GM21786 (cell line): ENCODE measurements around the gene ANO1.

Experiments used
- ATAC-seq: cut with Tn5 transposase; IDR thresholded peaks from one replicate; pipeline ENCODE4 v1.9.1; 2021; ENCODE audit not compliant: unreplicated experiment

ANO1 gene

DNA sequence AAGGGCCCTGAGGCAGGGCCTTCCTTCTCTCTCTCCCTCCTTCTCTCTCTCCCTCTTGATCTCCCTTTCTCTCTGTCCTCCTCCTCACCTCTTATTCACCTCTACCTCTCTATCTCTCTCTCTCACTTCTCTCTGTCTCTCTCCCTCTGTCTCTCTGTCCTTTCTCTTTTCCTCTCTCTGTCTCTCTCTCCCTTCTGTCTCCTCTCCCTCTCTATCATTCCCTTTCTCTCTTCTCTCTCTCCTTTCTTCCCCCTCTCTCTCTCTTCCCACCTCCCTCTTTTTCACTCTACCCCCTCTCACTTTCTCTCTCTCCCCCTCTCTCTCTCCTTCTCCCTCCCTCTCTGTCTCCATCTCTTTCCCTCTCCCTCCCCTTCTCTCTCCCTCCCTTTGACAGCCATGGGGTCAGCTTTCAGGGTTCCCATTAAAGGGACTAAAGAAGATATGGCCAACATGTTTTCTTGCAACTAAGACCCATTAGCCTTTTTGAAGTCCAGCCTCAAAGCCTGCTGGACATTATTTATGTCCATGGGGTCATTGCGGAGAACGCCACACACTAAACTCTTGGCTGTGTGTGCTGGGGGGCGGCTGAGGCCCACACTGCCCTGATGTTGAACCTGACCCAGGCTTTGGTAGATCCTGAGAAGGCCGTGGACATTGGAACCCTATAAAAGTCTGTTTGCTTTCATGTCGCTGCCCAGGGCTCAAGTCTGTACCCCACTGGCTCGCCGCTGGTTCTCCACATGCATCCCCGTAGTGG is 15.0 kb downstream of the ANO1 start:
- no peak for ATAC-seq

DNA sequence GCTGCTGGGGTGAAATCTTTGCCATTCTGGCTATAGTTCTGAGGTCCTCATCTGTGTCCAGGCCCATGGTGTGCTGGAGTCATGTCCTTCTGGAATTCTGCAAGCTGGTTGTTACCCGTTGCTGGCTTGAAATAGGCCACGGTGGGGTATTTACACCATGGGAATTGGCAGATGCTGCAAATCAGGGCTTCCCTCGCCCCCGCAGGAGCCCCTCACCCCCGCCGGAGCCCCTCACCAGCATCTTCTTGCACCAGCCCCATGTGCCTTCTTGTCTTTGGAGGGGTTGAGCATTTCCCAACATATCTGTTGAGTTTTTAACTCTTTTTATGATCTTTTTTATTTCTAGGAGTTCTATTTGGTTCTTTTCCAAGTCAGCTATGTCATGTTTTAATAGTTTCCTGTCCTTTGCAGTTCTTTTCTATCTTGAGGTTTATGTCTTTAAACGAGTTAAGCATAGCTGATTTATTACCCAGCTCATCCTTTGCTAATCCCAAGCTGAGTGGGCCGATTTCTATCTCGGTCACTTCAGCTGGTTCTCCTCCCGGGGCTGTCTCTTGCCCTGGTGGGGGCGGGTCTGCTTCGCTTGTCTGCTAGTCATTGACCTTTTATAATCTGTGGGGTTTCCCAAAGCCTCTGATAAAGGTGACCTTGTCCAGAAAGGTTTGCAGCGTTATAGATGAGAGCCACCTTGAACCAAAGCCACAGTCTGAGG is 17.6 kb downstream of the ANO1 start:
- ATAC-seq, result no peak

DNA sequence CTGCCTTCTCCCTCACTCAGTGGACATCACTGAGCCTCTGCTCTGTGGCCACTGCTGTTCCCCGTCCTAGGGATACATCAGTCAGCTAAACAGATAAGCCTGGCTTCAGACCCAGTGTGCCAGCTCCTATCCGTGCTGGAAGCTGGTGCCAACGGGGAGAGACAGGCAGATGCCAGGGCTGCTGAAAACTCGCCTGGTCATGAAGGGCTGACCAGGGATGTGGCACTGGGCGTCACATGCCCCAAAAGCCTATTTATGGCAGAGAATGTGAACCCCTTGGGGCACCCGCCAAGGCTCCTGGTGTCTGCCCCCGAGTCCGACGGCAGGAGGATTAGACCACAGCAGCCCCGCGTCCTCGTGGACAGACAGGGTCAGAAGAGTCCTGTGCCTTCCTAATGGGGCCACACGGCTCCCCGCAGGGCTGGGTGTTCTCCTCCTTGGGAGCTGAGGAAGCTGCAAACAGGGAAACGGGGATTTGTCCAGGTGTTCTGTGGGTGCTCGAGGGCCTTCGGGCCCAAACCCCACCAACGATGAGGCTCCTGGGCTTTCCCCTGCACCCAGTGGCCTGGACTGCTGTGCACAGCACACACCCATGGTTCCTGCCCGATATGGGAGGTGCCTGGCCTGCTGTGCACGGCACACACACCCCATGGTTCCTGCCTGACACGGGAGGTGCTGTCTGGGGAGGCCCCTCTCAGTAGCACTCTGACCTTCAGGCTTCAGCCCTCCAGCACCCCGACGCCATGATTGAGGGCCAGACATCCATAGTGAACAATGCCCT is 19.9 kb downstream of the ANO1 start:
- no peak for ATAC-seq

DNA sequence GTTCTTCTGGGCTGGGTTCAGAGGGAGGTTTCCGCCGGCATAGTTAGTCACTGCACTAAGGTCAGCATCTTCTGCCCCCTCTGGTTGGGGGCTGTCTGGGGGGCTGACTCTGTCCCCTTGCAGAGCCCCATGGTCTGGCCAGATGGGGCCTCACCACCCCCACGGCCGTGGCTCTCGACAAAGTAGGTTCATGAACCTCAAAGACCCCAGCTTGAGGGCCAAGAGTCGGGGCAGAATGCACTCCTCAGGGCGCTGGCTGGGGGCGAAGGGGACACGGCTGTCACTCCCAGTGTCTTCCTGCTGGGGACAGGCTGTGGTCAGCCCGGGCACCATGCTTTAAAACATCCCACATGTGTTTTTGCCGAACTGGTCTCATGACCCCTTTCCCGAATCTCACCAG is 20.8 kb downstream of the ANO1 start:
- no peak for ATAC-seq

DNA sequence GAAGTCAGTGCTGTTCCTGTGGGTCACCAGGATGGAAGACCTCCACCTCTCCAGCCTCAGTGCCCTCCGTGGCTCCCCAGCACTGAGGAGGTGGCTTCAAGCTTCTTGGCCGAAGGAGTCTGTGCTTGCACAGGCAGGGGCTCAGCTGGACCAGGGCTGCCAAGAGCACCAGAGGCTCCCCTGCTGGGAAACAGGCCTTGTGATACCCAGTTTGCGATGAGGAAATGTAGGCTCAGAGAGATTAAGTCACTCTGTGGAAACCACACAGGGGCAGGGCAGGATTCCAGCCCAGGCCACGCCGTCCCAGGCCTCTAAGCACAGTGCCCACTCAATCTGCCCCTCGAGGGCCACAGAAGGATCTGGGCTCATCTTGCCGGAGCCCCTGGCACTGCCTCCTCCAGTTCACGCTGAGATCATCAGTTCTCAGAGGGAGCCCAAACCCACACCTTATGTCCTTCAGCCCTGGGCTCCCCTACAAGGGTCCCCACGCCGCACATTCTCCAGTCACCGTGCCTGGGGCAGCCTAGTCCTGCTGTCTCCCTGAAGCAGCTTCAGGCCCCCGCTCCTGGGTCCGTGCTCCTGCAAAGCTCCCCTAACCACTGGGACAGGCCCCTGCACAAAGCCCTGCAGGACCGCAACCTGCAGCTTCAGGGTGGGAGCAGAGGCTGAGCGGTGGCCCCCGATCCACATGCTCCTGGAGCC is 21.6 kb downstream of the ANO1 start:
- no peak for ATAC-seq

DNA sequence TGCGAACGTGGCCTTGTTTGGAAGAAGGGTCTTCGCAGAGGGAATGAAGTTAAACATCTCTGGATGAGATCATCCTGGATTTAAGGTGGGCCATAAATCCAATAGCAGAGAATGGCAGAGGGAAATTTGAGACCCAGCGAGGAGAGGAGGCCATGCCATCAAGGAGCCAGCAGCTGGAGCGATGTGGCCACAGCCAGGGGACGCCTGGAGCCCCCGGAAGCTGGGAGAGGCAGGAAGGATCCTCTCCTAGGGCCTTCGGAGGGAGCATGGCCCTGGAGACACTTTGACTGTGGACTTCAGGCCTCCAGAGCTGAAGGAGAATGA is 22.1 kb downstream of the ANO1 start:
- no peak for ATAC-seq

DNA sequence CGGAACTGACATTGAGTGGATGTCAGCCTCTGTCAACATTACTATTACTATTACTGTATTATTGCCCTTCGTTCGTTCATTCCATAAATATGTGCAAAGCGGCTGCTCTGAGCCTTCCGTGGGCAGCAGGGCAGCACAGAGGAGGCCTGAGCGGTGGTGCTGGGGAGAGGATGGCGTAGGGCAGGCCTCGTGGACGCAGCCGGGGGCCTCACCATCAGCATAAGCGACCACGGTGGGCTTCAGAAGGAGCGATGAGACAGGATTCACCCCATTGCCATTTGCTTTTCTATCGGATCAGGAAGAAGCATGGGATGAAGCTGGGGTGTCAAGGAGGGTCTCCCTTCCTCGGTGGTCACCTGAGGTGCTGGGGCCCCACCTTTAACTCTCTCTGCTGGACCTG is 22.7 kb downstream of the ANO1 start:
- no peak for ATAC-seq

DNA sequence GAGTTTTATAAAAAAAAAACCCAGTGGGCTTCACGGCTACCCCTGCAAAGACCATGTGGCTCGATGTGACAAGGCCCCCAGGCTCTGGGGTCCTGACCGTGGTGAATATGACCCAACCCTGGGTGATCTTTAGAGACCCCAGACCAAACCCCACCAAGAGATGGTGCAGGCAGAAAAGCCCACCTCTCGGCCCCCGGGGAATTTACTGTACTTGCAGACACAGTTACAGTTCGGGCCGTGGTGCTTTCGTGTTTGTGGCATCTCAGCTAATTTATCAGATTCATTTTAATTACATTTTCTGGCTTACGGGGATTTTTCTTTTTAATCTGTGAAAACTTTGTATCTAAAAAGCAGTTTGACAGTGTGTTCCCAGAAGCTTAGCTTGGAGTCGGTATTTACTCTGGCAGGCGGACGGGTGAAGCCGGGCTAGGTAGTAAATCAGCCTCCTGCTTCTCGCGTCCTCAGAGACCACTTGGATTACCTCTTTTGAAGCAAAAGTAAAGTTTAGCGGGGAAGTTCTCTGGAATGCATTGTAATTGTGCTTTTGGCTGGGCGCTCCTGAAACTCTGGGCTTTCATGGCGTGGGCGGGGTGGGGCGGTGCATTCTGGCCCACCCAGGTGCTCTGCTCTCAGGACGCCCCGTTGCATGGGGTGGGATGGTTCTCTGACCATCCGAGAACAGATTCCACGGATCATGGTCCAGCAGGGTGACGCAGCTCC is 25.3 kb downstream of the ANO1 start:
- no peak for ATAC-seq

DNA sequence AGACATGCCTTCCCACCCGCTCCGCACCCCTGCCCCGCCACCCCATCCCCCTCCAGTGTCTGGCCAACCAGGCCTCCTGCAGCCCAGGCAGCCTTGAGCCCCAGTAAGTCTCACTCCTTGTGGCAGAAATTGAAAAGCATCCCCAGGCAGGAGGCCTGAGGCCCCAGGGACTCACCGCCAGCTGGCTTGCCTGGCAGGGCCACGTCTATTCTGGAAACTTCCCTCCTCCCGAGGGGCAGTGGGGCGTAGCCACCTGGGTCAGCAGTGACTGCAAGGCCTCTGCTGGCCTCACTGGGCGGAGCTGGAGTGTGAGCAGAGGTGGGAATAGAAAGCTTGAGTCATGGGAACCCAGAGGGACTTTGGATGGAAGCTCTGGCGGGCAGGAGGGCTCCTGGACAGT is 26.3 kb downstream of the ANO1 start:
- ATAC-seq, result no peak

DNA sequence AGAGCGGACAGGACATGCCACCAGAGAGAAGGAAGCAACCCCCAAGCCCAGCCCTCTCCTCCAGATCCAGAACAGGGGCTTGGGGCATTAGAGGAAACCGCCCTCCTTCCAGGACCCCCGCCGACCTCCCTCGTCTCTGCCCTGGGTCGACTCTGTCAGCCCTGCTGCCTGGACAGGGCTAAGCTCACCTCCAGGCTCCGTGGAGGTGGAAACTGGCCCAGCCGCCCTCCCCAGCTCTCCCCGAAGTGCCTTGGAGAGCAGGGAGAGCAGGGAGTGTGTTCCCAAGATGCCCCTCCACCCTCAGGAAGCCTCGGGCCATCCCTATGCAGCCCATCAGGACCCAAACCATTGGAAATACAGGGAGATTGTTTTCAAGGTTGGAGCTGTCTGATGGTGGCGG is 26.8 kb downstream of the ANO1 start:
- ATAC-seq, result no peak

DNA sequence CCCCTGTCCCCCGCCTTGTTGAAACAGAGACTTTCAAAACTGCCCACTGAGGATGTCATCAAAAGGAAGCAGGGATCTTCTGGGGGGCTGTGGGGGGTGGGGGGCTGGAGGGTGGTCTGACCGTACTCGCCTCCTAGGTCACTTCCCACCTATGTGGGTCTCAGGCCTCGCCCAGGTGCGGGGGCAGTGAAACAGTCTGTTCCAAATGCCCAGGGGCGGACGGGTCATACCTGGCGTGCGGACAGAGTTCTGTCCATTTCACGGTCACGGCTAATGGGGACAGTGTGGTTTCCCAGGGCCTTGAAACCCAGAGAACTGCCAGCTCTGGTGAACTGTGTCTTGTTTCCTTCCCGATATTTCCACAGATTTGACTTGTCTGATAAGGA is 27.2 kb downstream of the ANO1 start:
- no peak for ATAC-seq

DNA sequence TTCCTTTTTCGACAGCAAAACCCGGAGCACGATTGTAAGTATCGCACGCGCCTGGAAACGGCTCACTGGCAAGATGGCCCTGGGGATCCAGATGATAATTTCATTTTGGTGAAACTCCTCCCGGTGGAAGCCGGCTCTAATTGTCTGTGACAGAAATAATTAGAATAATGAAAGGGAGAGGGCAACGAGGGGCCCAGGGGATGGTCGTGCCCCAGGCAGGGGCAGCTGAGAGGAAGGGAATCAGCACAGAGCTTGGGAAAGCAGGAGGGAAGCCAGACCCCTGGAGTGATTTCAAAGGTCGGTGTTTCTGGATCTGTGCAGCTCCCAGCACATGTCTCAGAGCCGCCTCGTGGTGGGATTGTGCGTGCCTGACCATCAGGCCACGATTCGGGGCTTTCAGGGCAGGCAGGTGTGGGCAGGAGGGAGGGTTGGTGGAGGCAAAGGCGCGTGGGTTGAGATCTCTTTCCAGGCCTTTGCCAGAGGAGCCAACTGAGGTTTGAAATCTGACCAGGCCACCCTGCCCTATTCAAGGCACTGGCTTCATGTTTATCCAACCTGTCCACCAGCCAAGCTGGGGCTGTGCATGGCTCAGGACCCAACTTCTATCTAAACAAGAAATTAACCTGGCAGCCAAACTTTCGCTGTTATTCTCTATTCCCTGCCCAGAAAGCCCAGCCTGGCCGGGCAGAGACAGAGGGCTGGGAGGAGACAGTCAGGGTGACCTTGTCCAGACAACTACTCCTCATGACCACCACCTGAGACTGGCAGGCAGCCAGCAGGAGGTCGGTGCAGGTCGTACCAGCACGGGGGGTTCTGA is 27.8 kb downstream of the ANO1 start:
- ATAC-seq, result no peak

DNA sequence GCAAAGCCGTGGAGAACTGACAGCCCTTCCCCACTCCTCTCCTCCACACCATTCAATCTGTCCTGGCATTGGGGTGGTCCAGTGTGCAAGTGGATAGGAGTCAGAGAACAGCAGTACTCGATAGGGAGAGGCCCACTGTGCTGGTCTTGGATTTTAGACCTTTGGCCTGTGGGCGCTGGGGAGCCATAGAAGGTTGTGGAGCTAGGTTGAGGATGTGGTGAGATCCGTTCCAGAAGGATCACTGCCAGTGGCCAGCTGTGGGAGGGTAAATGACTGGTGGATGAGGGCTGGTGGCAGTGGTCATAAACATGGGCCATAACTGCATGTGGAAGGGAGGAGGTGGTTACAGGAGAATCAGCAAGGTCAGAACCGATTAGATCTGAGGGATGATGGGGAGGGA is 28.6 kb downstream of the ANO1 start:
- ATAC-seq, result no peak

DNA sequence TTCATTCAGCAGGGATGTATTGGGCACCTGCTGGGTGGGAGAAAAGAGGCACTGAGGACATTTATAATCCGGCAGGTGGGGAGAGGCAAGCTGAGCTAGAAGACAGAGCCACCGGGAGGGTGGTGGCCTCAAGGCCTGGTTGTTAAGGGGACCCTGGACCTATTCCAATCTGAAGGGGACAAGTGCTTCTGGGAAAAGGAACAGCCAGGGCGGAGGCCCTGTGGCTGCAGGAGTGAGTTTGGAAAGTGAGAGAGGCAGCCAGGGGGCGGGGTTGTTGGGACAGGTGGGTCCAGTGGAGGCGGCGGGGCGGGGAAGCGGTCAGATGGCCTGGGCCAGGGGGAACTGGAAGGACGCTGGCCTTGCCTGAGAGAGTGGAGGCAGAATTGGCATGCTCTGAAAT is 29.1 kb downstream of the ANO1 start:
- ATAC-seq, result no peak

DNA sequence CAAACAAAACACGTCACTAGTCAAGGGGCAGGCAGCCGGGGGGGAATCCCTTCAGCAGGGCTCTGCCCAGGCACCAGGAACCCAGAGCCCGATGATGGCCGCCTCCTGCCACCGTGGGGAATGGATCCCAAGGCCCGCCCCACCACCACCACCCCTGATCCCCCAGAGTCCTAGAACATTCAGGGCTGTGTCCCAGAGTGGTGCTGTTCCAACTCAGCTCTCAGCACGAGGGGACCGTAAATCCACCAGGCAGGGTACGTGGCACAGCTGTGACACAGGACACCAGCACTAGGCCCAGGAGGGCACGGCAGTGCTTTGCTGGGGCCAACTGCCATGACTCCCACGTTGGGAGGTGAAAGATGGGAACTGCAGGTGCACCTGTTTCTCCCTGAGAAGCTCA is 29.6 kb downstream of the ANO1 start:
- no peak for ATAC-seq

DNA sequence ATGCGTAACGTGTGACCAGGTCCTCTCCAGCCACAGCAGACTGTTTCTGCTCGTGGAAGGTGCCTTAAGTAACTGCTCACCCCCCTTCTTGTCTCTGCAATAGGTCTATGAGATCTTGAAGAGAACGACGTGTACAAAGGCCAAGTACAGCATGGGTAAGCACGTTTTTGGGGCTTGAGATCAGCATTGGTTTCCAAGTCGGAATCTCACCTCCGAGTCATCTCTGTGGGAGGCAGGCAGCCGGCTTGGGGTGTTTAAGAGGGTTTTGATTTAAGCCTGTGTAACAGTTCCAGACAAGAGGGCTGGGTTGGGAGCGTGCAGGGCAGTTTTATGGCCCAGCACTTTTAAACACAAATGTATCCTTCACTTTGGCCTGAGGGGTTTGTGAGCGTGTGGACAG is 30.1 kb downstream of the ANO1 start:
- no peak for ATAC-seq

DNA sequence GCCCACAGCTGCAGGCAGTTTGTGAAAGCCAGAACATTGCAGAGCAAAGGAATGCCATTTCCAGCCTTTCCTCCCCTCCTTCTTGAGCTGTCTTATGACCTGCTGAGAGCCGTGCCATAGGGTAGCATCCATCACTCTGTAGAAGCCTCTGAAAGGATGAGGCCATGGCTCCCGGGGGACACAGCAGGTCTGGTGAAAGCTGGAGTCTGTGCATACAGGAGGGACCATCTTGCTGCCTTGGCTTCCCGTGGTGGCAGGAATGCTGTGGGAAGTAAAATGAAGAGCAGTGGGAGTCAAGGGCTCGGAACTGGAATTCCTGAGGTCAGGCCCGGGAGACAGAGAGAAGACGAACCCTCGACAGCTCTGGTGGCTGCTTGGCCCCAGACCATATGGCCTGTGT is 30.9 kb downstream of the ANO1 start:
- ATAC-seq, result no peak

DNA sequence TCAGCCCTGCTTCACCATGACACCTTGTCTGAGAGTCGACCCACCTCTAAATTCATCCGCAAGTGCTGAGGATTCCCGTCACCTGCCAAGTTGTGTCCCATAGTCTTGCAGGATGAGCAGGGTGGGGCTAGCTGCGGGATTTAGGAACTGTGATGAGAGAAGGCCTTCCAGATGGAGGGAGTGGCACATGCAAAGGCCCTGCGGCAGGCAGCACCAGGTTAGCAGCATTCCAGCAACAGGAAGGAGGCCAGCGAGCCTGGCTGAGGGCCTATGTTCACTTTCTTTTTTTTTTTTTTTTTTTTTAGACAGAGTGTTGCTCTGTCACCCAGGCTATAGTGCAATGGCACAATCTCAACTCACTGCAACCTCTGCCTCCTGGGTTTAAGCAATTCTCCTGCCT is 31.8 kb downstream of the ANO1 start:
- ATAC-seq, result no peak

DNA sequence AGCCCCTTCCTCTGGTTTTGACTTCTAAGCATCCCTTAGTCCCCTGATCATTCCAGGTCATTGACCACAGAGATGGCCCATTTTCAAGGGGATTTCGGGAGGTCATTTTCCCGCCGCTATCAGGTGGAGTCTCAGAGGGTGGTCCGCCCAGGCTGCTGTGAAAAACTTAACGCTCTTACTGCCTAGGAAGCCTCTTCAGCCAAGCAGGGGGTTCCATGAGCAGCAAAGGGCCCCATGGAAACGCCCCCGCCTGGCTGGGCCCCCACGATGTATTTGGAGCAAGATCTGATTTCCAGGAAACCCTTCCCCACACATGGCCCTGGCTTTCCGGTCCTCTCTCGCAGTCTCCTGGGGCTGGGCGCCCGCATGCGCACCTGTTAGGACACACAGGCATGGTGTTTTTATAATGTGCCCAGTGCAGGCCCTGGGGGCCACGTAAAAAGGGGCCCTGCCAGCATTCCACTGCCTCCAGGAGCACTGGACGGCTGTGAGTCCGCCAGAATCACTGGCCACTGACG is 32.5 kb downstream of the ANO1 start:
- ATAC-seq, result no peak
